GM21526 (cell line): ENCODE results near the gene EEF1A2.

Experiments
- ATAC-seq: cut with Tn5 transposase; IDR thresholded peaks from one replicate; pipeline ENCODE4 v1.9.1; 2021; ENCODE audit warnings: moderate library complexity; ENCODE audit not compliant: unreplicated experiment, low FRiP score

EEF1A2 gene

DNA sequence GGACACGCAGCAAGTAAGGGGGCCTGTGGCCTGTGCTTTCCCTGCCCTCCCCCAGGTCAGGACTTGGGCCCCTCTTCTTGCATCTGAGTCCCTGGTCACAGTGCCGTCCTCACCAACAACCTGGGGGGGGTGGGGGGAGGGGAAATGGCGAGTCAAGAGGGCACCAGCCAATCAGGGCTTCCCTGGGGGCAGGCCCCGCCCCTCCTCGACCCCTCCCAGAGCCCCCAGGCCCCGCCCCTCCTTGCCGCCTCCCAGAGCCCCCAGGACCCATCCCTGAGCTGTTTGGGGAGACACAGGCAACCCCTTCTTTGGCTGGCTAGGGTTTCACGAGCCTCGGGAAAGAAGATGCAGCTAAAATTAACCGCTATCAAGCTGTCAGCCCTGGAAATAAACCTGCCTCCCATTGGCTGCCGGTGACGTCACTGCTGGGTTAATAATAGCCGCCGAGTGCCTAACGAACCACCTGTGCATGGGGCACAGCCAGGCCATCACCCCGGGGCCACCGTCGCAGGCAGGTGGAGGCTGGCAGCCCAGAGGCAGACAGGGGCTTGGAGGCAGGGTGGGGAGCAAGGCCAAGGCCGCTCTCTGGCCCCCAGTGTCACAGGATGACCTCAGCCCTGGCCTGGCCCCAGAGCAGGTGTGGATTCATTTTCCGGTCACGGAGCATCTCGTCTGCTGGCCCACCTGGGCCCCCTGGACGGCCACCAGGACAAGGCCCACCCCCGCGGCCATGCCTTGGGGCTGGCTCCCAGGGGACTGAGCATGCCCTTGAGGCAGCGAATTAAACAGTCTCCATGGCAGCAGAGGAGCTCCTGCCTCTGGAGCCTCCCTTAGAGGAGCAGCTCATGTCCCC, 3.2 kb upstream of the EEF1A2 start:
- ATAC-seq = no peak

DNA sequence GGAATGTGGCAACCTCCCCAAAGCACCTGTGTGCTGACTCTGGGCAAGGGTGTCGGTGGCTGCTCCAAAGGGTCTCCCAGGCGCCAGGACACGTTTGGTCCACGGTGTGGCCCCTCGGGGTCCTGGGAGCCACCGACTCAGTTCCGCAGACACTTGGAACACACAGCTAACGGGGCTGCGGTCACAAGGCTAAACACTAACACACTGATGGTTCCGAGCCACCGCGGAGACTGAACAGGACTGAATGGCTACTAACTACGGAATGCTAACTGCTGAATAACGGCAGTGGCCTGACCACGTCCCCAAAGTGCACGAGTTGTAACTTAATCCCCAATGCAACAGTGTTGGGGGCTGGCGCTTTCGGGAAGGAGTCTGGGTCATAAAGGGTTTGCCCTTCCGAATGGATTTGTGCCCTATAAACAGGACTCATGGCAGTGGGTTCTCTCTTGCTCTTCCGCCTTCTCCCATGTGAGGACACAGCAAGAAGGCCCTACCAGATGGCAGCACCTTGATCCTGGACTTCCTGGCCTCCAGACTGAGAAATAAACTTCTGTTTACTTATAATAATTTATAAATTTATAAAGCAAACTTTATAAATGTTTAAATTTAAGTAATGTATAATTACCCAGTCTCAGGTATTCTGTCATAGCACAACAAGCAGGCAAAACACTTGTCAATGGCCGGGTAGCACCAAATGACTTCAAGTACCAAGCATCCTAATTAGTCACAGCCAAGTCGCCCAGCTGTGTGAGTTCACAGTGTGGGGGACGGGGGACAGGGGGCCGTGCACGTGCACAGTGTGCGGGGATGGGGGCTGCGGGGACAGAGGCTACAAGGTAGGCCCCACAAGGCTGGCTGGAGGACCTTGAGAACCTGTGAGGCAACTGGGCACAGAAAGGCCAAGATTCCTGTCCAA, 2.3 kb upstream of the EEF1A2 start:
- ATAC-seq = no peak

DNA sequence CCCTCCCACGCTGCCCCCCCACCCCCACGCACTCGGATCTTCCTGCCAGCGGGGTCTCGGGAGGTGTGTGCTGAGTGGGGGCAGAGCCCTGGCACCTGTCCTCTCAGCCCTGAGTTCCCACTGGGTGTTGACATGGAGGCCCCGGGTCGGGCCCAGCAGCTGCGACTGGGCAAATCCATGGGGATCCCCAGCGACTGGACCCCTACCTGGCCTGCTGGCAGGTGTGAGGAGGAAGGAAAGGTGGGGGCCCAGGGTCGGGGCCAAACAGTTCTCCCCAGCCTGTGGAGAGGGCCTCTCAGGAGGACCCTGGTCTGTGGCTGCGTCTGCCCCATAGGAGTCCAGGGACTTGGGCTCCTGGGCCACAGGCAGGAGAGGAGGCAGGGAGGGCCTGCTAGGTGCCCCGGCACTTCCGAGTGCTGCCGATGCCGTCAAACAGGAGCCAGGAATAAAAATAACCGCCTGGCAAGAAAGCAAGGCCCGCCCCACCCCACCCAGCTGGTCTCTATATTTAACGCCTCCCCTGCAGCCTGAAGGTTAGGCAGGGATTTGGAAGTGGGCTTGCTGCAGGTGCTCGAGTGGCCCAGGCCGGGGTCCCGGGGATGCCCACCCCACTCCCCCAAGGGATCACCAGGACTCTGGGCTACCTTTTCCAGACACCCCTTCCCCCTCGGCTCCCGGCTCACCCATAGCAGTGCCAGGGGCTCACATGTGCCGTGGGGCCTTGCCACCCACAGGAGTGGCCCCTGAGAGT, 1.4 kb upstream of the EEF1A2 start:
- ATAC-seq = no peak

DNA sequence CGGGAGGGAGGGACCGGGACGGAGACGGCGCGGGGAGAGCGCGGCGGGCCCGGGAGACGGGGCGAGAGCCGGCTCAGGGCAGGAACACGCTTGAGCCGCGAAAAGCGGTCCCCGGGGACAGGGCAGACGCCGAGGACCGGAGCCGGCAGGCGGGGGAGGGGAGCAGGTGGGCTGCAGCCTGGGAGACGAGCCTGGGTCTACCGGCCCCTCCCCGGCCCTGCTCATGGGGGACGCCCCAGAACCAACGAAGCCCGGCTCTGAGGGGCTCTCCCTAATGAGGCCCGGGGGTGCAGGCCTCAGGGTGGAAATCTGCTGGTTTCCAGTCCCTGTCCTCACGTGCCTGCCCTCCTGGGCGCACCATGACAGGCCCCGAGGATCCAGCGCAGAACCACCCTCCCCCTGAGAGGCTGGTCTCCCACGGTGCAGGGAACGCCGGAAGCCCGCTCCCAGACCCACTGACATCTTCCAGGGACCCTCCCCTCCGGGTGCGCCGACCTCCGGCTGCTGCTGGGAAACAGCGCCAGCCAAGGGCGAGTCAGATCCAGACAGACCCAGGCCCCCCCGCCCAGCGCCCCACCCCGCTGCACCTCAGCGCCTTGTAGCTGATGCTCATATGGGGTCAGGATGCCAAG, 571 bp upstream of the EEF1A2 start:
- ATAC-seq = no peak

DNA sequence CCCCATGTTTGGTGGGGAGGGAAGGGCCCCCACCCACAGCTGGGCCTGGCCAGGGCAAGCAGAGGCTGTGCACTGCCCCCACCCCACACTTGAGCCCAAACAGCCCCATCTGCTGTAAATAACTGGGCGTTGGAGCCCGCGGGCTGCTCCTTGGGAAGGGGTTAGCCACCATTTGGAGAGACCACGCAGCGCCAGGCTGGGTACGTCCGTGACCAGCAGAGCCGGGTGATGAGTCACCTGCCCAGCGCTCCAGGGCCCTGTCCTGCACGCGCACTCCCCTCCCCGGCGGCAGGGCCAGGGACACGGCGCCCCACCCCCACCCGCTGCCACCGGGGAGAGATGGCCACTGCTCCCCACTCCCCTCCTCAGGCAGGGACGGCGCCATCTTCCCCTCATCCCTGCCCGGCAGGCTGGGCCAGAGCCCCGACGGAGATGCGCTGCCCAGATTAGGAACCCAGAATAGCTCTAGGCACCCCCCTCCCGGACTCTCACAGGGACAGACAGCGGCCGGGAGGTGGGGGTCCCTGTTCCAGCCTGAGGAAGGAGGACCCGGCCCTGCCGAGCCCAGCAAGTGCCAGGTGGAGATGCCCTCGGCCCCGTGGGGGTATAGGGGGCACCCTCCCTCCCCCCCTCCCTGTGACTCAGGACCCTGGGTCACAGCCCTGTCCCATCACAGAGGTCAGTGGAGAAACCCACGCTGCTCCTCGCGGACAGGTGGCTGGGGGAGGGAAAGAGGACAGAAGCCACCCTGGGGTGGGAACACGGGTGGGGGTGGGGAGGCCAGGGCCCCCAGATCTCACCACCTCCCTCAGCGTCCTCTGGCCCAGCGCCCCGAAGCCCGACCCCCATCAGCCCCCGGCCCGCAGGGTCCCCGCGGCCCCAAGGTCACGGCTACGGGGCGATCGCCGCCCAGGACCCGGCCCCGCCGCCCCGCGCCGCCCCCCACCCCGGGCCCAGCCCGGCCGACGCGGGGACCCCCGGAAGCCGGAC, 642 bp downstream of the EEF1A2 start:
- ATAC-seq = no peak

DNA sequence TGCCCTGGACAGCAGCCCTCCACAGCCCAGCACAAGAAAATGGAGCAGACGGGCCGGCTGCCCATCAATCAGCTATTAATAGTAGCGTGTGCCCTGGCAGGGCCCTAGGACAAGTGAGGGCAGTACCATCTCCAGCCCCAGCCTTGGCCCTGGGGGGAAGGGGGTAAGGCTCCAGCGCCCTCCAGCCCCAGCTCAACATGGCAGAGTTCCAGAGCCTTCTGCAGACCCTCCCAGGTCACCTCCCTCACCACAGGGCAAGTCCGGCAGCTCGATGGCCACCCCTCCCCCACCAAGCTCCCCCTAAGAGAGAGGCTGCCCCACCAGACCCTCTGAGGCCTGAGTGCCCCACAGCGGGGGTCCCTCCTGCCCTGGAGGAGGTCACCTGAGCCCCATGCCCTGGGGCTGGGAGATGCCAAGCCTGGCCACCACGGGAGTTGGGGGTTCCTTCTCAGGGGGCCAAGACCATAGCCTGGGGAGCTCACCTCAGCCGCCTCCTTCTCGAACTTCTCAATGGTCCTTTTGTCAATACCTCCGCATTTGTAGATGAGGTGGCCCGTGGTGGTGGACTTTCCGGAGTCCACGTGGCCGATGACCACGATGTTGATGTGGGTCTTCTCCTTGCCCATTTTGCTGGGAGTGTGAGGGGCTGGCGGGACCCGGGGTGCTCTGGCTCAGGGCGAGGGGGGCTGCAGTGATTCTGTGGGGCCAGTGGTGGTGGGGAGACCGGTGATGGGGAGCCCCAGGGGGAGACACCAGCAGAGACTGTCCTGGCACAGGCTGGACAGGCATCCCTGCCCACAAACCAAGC, 1.5 kb downstream of the EEF1A2 start:
- ATAC-seq = no peak

DNA sequence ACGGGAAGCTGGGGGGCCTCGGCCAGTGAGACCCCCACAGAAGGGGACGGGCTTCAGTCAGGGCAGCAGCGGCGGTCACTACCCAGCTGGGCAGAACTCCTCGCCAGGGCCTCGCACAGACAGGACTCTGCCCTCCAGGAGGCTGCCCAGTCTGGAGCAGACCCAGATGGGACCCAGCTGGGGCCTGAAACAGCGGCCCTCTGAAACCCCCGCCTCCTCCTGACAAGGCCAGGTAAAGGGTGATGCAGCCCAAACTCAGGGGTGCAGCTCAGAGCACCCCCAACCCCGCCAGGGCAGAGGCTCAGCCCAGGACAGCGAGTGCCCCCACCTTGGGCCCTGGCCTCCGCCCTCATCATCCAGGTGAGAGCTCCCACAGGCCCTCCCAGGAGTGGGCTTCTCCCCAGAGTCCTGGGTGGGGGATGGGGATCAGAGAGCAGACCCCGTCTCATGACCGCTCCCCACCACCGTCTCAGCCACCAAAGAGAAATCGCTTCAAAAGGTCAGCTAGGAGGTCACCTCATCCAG, 2.2 kb downstream of the EEF1A2 start:
- ATAC-seq = no peak

DNA sequence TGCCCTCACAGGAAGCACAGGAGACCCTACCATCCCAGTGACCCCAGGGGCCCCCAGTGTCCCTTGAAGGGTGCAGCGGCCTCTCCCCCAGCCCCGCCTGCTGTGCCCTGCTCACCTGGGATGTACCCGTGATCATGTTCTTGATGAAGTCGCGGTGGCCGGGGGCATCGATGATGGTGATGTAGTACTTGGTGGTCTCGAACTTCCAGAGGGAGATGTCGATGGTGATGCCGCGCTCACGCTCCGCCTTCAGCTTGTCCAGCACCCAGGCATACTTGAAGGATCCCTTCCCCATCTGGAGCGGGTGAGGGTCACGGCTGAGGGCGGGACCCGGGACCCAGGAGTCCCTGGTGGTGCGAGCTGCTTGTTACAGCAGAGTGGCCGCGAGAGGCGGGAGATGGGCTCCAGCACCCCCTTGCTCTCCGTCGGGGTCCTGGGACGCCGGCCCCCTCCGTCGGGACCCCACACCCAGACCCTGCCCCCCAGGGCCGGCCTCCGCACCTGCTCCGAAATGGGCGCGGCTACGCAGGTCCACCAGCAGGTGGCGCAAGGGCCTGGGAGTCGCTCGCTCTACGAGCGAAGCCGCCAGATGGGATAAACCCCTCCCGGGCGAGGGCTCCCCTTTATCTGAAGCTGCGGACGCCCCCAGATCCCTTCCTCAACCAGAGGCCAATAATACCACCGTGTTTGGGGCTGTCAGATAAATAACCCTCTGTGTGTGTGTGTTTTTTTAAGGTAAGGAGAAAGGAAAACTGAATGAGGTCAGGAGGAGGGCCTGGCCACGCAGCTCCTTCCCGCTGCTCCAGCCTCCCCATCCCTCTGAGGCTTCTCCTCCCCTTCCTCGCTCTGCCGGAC, 2.9 kb downstream of the EEF1A2 start:
- ATAC-seq = no peak

DNA sequence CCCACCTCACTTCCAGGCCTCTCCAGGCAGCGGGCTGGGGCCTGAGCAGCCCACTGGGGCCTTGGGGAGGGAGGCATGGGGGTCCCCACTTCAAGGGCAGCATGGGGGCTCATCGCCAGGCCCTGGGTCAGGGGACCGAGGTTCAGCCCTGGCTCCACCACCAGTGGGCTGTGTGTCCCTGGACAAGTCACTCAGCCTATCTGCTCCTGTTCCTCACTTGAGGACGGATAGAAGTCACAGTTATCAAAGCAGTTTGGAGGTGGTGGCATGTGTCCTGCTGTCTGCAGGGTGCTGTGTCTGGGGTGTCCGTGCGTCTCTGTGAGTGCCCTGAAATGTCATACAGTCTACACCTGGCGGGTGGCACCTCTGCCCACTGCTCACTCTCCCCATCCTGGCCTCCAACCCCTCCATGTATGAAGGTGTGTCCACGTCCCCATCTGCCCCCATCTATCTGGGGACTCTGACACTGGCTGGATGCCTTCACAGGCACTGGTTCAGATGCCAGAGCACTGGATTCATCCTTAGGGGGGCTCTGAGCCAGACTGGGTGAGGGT, 3.6 kb downstream of the EEF1A2 start:
- no peak for ATAC-seq

DNA sequence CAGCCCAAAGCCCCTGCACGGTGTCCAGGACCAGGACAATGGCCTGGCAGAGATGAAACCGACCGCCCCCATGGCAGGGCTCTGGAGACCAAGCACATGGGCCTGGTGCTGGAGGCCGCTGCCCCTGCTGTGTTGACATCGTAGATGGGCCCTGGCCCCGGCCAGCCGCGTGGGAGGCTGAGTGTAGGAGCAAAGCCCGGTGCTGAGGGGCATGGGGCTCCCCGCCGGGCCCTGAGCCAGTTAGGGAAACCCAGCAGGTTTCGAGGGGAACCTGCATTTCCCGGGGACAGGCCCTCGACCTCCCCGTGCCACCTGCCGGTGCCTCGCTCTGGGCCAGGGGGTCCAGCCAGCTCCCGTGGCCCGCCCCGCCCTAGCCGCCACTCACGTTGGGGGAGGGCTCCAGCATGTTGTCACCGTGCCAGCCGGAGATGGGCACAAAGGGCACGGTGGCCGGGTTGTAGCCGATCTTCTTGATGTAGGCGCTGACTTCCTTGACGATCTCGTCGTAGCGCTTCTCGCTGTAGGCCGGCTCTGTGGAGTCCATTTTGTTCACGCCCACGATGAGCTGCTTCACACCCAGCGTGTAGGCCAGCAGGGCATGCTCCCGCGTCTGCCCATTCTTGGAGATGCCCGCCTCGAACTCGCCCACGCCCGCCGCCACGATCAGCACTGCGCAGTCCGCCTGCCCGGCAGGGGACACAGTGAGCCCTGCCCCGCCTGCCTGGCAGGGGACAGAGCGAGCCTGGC, 4.3 kb downstream of the EEF1A2 start:
- ATAC-seq = no peak

DNA sequence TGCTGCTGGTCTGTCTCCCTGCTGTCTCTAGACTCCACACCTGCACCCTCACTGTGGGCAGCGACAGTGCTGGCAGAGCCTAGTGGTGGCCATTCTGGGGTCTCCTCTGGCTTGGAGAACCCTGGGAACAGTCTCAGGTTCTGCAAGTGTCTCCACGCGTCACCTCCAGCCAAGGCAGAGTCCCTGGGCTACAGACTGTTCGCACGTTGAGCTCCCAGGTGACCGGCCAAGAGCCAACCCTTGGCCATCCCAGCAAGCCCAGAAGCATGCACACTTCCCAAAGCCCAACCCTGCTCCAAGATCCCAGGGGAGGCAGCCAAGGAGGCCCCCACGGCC, 4.8 kb downstream of the EEF1A2 start:
- no peak for ATAC-seq

DNA sequence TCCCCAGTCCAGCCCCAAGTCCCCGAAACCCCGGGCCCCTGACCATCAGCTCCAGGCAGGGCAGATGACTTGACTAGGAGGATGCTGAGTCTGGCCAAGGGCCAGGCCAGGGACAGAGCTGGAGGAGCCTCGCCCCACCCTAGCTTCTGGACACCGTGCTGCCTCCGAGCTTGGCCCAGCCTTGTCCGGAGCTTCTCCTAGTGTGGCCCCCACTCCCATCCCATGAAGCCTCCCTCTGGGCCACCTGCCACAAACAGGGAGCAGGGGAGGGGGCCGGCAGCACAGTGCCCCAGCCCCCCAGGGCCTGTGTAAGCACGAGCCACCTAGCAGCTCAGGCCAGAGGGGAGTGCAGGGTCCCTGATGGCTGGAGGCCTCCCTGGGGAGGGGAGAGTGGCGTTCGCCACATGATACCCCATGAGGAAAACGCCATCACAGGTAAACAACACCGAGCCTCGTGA, 5.3 kb downstream of the EEF1A2 start:
- no peak for ATAC-seq

DNA sequence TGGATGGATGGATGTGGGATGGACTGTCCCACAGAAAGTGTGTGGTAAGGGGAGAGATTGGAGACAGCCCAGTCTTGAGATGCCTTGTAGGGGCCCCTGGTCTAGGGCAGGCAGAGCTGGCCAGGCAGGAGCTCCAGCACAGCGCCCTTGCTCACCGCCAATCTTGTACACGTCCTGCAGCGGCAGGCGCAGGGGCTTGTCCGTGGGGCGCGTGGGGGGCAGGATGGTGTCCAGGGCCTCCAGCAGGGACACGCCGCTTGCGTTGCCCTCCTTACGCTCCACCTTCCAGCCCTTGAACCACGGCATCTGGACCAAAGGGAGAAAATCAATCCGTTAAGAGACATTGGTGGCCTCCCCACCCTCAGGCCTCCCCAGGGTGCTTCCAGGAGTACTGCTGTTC, 5.9 kb downstream of the EEF1A2 start:
- ATAC-seq = no peak

DNA sequence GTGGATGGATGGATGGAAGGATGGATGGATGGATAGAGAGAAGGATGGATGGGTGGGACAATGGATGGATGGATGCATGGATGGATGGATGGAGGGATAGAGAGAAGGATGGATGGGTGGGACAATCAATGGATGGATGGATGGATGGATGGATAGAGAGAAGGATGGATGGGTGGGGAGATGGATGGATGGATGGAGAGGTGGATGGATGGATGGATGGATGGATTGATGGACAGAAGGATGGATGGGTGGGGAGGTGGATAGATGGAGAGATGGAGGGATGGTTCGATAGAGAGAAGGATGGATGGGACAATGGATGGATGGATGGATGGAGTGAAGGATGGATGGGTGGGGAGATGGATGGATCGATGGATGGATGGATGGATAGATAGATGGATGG, 6.4 kb downstream of the EEF1A2 start:
- no peak for ATAC-seq

DNA sequence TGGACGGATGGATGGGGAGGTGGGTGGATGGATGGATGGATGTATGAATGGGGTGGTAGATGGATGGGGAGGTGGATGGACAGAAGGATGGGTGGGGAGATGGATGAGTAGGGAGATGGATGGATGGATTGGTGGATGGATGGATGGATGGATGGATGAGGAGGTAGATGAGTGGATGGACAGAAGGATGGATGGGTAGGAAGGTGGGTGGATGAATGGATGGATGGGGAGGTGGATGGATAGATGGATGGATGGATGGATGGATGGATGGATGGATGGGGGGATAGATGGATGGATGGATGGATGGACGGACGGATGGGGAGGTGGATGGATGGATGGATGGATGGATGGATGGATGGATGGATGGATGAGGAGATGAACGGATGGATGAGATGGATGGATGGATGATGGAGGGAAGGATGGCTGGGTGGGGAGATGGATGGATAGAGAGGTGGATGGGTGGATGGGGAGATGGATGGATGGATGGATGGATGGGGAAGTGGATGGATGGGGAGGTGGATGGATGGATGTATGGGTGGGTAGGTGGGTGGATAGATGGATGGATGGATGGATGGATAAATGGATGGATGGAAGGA, 7.2 kb downstream of the EEF1A2 start:
- ATAC-seq = no peak

DNA sequence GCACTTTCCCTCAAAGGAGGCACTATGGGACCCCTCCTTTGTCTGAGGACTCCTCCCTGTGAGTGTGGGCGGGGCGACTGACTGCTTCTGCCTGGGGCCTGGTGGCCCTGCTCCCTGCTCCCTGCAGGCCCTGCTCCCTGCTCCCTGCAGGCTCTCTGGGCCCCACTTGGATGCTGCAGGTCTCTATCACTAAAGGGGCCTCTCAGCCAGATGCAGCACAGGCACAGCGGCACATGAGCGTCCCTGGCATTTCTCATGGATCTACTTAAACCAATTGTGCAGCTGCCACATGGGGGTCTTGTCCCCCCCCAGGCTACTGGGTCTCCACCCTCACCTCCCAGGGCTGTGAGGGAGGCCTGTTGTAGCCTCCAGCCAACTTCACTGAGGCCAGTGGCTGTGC, 7.8 kb downstream of the EEF1A2 start:
- ATAC-seq = no peak
